ENCODE measurements around the gene RNF32.

DNA sequence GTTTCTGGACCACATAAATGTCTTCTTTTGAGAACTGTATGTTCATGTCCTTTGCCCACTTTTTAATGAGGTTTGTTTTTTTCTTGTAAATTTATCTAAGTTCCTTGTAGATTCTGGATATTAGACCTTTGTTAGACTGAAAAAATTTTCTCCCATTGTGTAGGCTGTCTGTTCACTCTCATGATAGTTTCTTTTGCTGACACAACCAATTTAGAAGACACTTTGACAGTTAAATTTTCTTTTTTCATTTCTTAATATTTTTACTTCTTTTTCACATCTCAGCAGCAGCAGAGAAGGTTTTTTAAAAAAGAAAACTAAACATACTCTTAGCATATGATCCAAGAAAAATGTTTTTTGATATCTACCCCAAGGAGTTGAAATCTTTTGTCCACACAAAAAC lies 61.8 kb downstream of the RNF32 start:
- TF ChIP-seq CSDC2 (CRISPR knock-in tag; IDR thresholded peaks at IDR 0.05) (no peak), ISL1 (CRISPR knock-in tag; IDR thresholded peaks at IDR 0.05) (no peak), ZNF70 (CRISPR knock-in tag; IDR thresholded peaks at IDR 0.05) (no peak), GLIS3 (CRISPR knock-in tag; IDR thresholded peaks at IDR 0.05) (no peak), ZFP30 (CRISPR knock-in tag; IDR thresholded peaks at IDR 0.05) (no peak), BACH2 (CRISPR knock-in tag; IDR thresholded peaks at IDR 0.05; ENCODE audit: borderline replicate concordance) (no peak)
